Activated CD8-positive, alpha-beta memory T cell treated with anti-CD3 and anti-CD28 coated beads for 36 hours (primary cell): ENCODE data around the gene MAP2K5. TPM values are rescaled to one million over a fixed set of nuclear protein-coding genes. Genes with fewer than 3 reads are reported as not detected.

ENCODE experiments used
- CTCF ChIA-PET: fragments of 350-600 bp; sonication (Branson Sonifier 250); formaldehyde crosslinking; loops from one replicate; lab custom pipeline; 2021; ENCODE audit warnings: antibody characterized with exemption; lab: Charles Lee
- POLR2A ChIA-PET: fragments of 350-600 bp; sonication (Branson Sonifier 250); formaldehyde crosslinking; loops from one replicate; lab custom pipeline; 2021; ENCODE audit warnings: antibody characterized with exemption; lab: Charles Lee
- total RNA-seq, 2 experiments: library from RNA; stranded (reverse); gene quantifications; one replicate each; pipeline ENCODE4 v1.2.3, GENCODE V29; 2021

MAP2K5 gene
- total RNA-seq, 2 experiments from 2014 or later = 19.1 to 20.8 TPM

DNA sequence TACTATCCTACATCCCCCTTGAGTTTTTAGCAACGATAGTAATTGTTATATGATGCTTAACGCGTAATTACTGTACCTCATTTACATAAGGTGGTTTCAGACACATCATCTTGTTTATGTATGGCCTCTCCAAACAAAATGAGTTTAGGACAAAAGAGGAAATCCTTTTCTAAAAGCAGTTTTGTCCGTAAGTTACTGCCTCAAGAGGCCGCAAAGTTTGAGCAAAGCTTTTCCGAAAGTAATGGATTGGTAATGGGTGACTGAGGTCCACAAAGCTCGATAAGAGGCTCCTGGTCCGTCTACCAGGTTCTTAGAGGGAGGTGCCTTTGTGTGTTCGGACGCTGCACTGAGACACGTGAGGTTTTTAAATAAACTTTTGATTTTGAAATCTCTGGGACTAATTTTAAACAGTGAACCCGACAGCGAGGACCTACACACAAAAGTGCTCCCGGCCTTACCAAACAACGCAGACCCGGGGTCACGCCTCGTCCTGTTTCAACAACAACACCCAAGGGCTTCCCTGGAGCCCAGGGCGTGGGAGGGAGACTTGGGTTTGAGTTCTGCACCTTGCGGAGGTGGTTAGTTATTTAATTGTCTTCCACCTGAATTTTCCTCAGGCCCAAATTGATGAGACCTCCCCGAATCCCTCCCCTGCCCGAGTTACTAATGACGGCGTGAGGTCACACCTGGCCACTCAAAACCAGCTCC lies 22.0 kb upstream of the MAP2K5 start:
- CTCF ChIA-PET = interaction anchor here (0.5 to 1.7 kb wide), 4 partner anchors 22 to 318 kb away, joined by 3 to 5 read pairs (median 3); partner anchors contain the start of gene MAP2K5
- POLR2A ChIA-PET = interaction anchor here (0.5 to 1.4 kb wide), 2 partner anchors 320 to 1017 kb away, joined by 3 read pairs; no protein-coding TSS in a partner anchor

DNA sequence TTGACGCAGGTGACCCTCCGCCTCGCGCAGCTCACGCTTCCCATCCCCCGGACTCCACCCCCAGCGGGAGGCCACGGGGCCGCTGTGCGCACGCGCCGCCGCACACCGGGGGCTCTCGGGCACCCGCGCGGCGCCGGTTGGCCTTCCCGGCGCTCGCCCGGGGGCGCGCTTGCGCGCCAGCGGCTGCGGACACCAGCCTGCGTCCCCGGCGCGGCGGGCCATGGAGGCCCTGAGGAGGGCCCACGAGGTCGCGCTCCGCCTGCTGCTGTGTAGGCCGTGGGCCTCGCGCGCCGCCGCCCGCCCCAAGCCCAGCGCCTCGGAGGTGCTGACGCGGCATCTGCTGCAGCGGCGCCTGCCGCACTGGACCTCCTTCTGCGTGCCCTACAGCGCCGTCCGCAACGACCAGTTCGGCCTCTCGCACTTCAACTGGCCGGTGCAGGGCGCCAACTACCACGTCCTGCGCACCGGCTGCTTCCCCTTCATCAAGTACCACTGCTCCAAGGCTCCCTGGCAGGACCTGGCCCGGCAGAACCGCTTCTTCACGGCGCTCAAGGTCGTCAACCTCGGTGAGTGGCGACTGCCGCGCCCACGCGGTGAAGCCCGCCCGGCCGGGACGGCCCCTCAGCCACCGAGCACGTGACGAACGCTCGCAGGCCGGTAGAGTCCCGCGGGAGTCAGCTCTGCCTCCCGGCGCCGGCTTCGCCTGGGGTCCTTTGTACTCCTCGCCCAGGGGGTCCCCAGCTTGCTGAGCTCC lies 21.3 kb upstream of the MAP2K5 start, which contains the start of gene C15orf61:
Gene C15orf61, plus strand, starts transcription at position 103 of the 754 bp plus-strand sequence. Its CDS starts 118 bp downstream, at position 221.
- CTCF ChIA-PET = interaction anchor here (0.5 to 1.7 kb wide), 5 partner anchors 21 to 318 kb away, joined by 3 to 5 read pairs (median 3); partner anchors contain the start of gene MAP2K5
- POLR2A ChIA-PET = interaction anchor here (0.5 to 1.4 kb wide), 3 partner anchors 21 to 1017 kb away, joined by 3 to 5 read pairs (median 3); partner anchors contain the start of gene MAP2K5

GRCh38 chr15:67521783-67522568 lies 20.5 kb upstream of the MAP2K5 start:
- ChIA-PET POLR2A (interaction anchor here (0.6 to 1.3 kb wide), 3 partner anchors 20 to 328 kb away, joined by 4 to 5 read pairs (median 4); partner anchors contain the start of gene MAP2K5), CTCF (interaction anchor here (0.9 to 1.7 kb wide), 3 partner anchors 20 to 314 kb away, joined by 3 to 5 read pairs (median 3); partner anchors contain the start of gene MAP2K5)

GRCh38 chr15:67523330-67523729 lies 19.2 kb upstream of the MAP2K5 start:
- ChIA-PET CTCF (interaction anchor here (1.6 kb wide), 1 partner anchor 66 kb away, joined by 3 read pairs; no protein-coding TSS in a partner anchor), POLR2A (no interaction called here)

DNA sequence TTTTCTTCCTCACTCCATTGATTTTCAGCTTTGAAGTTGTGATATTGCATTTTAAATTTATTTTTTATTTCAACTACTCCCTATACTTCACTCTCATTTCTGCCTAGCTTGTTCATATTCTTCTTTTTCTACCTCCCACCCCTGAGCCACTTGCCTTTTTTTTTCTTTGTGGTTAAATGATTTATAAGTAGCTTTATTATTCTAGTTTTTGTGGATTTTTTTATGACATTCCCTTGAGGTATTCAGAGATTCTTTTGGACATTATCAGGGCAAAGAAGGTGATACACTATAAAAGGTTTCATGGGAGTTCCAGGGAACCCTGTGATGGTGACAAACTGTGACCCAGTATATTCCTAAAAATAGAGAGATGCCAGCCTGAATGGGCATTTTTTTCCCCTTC lies 18.3 kb upstream of the MAP2K5 start:
- ChIA-PET CTCF (interaction anchor here (1.6 kb wide), 1 partner anchor 67 kb away, joined by 3 read pairs; no protein-coding TSS in a partner anchor), POLR2A (interaction anchor here (0.7 kb wide), 1 partner anchor 269 kb away, joined by 3 read pairs; no protein-coding TSS in a partner anchor)

DNA sequence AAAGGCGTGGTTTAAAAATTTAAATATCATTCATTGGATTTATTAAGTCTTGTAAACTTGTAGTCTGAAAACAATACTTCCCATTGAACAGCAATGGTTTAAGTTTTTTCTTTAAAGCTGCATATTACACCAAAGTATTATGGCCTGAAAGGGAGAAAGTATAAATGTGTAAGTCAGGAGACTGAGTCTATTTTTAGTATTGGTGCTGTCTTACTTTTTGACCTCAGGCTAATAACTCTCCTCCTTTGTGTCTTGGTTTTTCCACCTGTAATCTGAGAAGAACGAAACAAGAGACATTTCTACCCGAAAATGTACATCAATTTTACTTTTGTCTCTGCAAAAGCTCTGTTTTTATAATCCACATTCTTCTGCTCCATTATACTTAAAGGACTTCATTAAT lies 14.0 kb upstream of the MAP2K5 start:
- ChIA-PET POLR2A (no interaction called here), CTCF (no interaction called here)

GRCh38 chr15:67531379-67531914 lies 11.1 kb upstream of the MAP2K5 start:
- ChIA-PET CTCF (no interaction called here), POLR2A (no interaction called here)

DNA sequence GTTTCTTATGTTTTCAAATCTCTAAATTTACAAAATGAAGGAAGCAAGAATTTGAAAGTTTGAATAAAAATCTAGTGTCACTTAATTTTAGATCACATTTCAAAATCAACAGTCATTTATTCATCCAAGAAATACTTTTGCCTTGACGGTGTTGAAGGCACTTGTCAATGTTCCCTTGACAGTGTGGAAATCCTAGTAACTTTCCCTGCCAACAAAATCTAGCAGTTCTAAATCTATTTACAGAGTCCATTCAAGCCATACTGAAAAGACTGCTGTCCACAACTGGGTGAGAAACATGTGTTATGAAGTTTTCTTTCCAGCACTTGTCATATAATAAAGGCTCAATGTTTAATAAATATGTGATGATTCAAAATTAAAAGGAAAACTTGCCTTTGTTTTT lies 8.6 kb upstream of the MAP2K5 start:
- CTCF ChIA-PET = no interaction called here
- POLR2A ChIA-PET = no interaction called here

DNA sequence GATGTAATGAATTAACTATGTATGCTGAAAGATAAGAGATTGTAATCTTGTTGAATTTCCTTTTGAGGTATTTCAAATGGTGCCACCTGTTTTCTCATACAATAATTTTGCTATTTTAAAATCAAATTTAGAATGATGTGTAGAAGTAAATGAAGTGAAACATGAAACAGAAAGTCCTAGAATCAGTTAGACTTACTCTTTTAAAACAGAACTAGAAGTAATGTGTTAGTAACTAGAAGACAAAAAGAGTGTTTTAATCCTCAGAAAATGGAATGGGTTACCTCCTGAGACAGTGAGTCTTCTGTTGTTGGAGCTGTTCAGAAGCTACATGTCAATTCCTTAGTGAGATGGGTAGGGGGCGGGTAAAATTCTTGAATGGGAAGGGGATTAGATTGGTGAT lies 8.1 kb upstream of the MAP2K5 start:
- CTCF ChIA-PET = no interaction called here
- POLR2A ChIA-PET = no interaction called here

GRCh38 chr15:67537771-67538170 lies 4.7 kb upstream of the MAP2K5 start:
- ChIA-PET CTCF (no interaction called here), POLR2A (no interaction called here)

DNA sequence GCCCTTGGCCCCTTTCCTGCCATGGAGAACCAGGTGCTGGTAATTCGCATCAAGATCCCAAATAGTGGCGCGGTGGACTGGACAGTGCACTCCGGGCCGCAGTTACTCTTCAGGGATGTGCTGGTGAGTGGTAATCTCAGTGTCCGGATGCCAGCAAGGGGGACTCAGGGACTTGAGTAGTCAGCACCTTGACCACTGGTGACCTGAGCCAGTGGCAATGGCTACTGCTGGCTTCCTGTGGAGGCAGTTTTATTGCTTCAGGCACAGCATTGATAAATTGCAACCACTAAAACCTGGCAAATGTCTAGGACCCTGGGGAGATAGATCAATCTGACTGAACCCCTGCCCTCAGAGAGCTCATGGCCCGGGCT lies 830 bp downstream of the MAP2K5 start:
- ChIA-PET POLR2A (no interaction called here), CTCF (interaction anchor here (1.3 kb wide), 1 partner anchor 21 kb away, joined by 3 read pairs; no protein-coding TSS in a partner anchor)

- ChIA-PET CTCF (no interaction called here), POLR2A (no interaction called here)
Measured at GRCh38 chr15:67544475-67544874, 2.0 kb downstream of the MAP2K5 start.

DNA sequence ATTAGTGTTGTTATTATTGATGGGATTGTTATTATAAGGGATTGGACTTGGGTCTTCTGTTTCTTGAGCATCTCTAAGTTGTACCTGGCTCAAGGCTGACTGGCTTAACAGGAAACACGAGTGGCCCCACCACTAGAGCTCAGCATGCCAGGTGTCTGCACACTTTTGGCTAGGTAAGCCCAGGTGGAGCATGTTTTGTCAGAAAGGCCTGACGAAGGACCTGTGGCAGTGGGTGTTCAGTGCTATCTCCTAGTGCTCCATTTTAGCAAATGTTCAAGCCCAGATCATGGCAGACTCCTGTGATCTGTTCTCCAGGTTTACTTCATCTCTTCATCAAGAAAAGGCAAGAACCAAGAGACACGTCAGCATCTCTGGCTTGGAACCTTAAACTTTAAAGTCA lies 3.4 kb downstream of the MAP2K5 start:
- CTCF ChIA-PET = no interaction called here
- POLR2A ChIA-PET = no interaction called here

DNA sequence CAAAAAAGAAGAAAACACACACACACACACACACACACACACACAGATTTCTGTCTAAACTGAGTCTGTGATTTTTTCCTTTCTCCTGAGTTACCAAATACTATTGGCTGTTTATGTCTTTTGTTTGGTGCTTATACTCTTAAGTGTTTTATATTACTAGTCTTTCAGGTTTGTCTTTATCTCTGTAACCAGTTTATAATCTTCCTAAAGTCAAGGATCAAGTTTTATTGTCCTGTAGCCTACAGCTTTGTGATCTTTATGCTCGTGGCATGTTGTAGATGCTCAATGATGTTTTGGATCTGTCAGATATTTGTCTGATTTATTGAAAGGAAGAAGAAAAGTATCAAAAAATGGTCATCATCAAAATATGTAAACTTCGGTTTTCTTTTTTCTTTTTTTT lies 4.6 kb downstream of the MAP2K5 start:
- CTCF ChIA-PET = no interaction called here
- POLR2A ChIA-PET = no interaction called here

- ChIA-PET POLR2A (no interaction called here), CTCF (no interaction called here)
Measured at GRCh38 chr15:67547836-67548235, 5.3 kb downstream of the MAP2K5 start.

DNA sequence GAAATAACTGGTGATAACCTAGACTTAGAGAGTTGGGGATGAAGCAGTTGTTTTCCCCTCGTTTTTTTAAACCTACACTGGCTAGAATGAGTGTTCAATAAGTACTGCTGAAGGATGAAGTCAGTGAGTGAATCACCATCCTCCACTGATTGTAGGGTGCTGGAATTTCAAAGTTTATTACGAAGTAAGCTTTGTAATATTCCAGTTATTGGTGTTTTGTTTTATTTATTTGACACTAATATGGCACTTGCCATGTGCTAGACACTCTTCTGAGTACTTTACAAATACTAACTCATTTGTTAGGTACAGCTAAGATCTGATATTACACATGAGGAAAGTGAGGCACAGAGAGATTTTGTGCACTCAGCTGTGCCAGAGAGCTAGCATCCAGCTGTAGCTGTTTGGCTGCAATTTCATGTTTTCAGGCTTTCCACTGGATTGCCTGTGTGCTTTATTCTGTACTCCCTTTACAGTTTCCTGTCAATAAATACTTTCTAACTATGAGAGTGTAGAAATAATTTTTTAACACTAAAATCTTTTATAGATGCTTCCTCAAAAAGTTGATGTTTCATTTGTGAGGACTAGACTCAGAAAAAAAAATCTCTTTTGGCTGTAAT lies 5.8 kb downstream of the MAP2K5 start:
- POLR2A ChIA-PET = no interaction called here
- CTCF ChIA-PET = no interaction called here

- POLR2A ChIA-PET = no interaction called here
- CTCF ChIA-PET = no interaction called here
Measured at GRCh38 chr15:67548862-67549651, 6.6 kb downstream of the MAP2K5 start.

- ChIA-PET CTCF (no interaction called here), POLR2A (no interaction called here)
Measured at GRCh38 chr15:67549736-67550135, 7.2 kb downstream of the MAP2K5 start.
